Keratinocyte (primary cell): Measurements from ENCODE around the gene PAQR7. TPM values are rescaled to one million over a fixed set of nuclear protein-coding genes. Genes with fewer than 3 reads are reported as not detected.

ENCODE experiments used
- DNase-seq: peaks from one replicate; pipeline ENCODE4 v3.0.0-alpha.2; 2011; ENCODE audit warnings: low read depth, missing footprints, low spot score
- FAIRE-seq: peaks from 2 replicates; lab custom pipeline; 2011; peaks lifted over from hg19 to GRCh38; lab: Jason Lieb, UNC
- H2AFZ ChIP-seq: 2 replicates; pipeline ENCODE4 v1.6.0; 2012; ENCODE audit warnings: low read length, control low read depth, inconsistent platforms; ENCODE audit not compliant: control insufficient read depth
- H3K27ac ChIP-seq: 2 replicates; pipeline ENCODE4 v1.5.1; 2011; ENCODE audit warnings: low read length; ENCODE audit not compliant: control insufficient read depth, insufficient read depth
- H3K27me3 ChIP-seq: 3 replicates; pipeline ENCODE4 v1.6.0; 2011; ENCODE audit warnings: low read length; ENCODE audit not compliant: control insufficient read depth, insufficient read depth; ENCODE audit errors: extremely low read depth
- H3K36me3 ChIP-seq, 2 experiments: 2 replicates in 1 of 2; 3 replicates in 1 of 2; pipeline ENCODE4 v1.5.1; 2011; ENCODE audit warnings: low read length in 2 of 2, mild to moderate bottlenecking in 1 of 2; ENCODE audit not compliant: control insufficient read depth in 2 of 2, insufficient read depth in 2 of 2; ENCODE audit errors: extremely low read depth in 1 of 2
- H3K4me1 ChIP-seq: 3 replicates; pipeline ENCODE4 v1.5.1; 2011; ENCODE audit warnings: low read length; ENCODE audit not compliant: control insufficient read depth, insufficient read depth; ENCODE audit errors: extremely low read depth
- H3K4me2 ChIP-seq: 3 replicates; pipeline ENCODE4 v1.6.0; 2011; ENCODE audit warnings: low read depth, low read length; ENCODE audit not compliant: control insufficient read depth, insufficient read depth; ENCODE audit errors: extremely low read depth
- H3K4me3 ChIP-seq, 3 experiments: fragments of 200-600 bp in 1 of 3; sonication (generic) in 1 of 3; 2 replicates in 2 of 3; 3 replicates in 1 of 3; pipeline ENCODE4 v1.5.1; 2011 to 2016; ENCODE audit warnings: low read length in 3 of 3, mild to moderate bottlenecking in 3 of 3, control low read depth in 2 of 3, inconsistent platforms in 1 of 3, low read depth in 1 of 3, mixed read lengths in 1 of 3, mixed run types in 1 of 3, moderate library complexity in 1 of 3; ENCODE audit not compliant: control insufficient read depth in 2 of 3, insufficient read depth in 2 of 3; ENCODE audit errors: extremely low read depth in 1 of 3
- H3K79me2 ChIP-seq: 2 replicates; pipeline ENCODE4 v1.6.0; 2012; ENCODE audit warnings: low read length; ENCODE audit not compliant: control insufficient read depth, insufficient read depth
- H3K9ac ChIP-seq: 3 replicates; pipeline ENCODE4 v1.6.0; 2011; ENCODE audit warnings: low read length; ENCODE audit not compliant: control insufficient read depth, insufficient read depth; ENCODE audit errors: extremely low read depth
- H3K9me1 ChIP-seq: 3 replicates; pipeline ENCODE4 v1.6.0; 2011; ENCODE audit warnings: low read length; ENCODE audit not compliant: control insufficient read depth, insufficient read depth; ENCODE audit errors: extremely low read depth
- H3K9me3 ChIP-seq: 2 replicates; pipeline ENCODE4 v1.5.1; 2012; ENCODE audit warnings: low read depth, low read length; ENCODE audit not compliant: control insufficient read depth
- H4K20me1 ChIP-seq: 3 replicates; pipeline ENCODE4 v1.6.0; 2011; ENCODE audit warnings: low read length; ENCODE audit not compliant: control insufficient read depth, insufficient read depth; ENCODE audit errors: extremely low read depth
- CTCF ChIP-seq, 3 experiments: IDR thresholded peaks in 1 of 3; conservative IDR thresholded peaks in 1 of 3; optimal IDR thresholded peaks in 1 of 3; 2 replicates in 2 of 3; 3 replicates in 1 of 3; pipeline versions ENCODE3 to v1.5.1; 2011; ENCODE audit warnings: low read length in 3 of 3, mild to moderate bottlenecking in 3 of 3, moderate library complexity in 2 of 3, control low read depth in 1 of 3, inconsistent platforms in 1 of 3; ENCODE audit not compliant: insufficient read depth in 2 of 3; ENCODE audit errors: extremely low read depth in 1 of 3
- EZH2 ChIP-seq: IDR thresholded peaks from one replicate; pipeline ENCODE4 v1.6.1; 2012; ENCODE audit warnings: inconsistent platforms, mild to moderate bottlenecking, low read length, moderate library complexity
- dilution Hi-C: fragments of 300-500 bp; cut with MboI; formaldehyde crosslinking; loops from one replicate; pipeline ENCODE4 v1.7.0; 2020; ENCODE audit warnings: low sequenced_read_pairs; ENCODE audit not compliant: extremely low pct_ligation_motif_present
- polyA plus RNA-seq, 5 experiments: library from polyadenylated mRNA; depleted of rRNA in 3 of 5; stranded (reverse) in 3 of 5; stranded (forward) in 1 of 5; unstranded in 1 of 5; fragments of >200 nt; gene quantifications; 1 replicate in 1 of 5; 2 replicates in 3 of 5; 3 replicates in 1 of 5; pipeline versions ENCODE4 v1.2.1 to v1.2.3, GENCODE V29; 2011 to 2012; ENCODE audit warnings: missing spikeins in 2 of 5, low read depth in 1 of 5, low replicate concordance in 1 of 5

The PAQR7 gene
- polyA plus RNA-seq, 1 donor (not counting 4 experiments of a cell fraction or from before 2014, with no cell fraction given): 14.5 TPM

- H2AFZ ChIP-seq: peak within 1 kb of the TSS; percentile 88
- dilution Hi-C loops: no loop called here
- FAIRE-seq: no peak
Measured at GRCh38 chr1:25819491-25820246, 55.8 kb downstream of the PAQR7 start, which contains the start of gene MTFR1L. Gene MTFR1L, plus strand, starts transcription at chr1:25819954. Its CDS starts 3,151 bp downstream, at chr1:25823105.

GRCh38 chr1:25818569-25818968 is 56.9 kb downstream of the PAQR7 start:
- TF ChIP-seq EZH2: no peak
- TF ChIP-seq CTCF (optimal IDR thresholded peaks at IDR 0.05 in 1 of 3, IDR thresholded peaks at IDR 0.05 in 1 of 3, conservative IDR thresholded peaks at IDR 0.05 in 1 of 3; ENCODE audit: extremely low read depth in 1 of 3, insufficient read depth in 2 of 3, low read length in 3 of 3): no peak
- peak overlapping the region; percentile 89 for H3K9ac ChIP-seq
- peaks cover 22% of the 10 kb centered on the region for H3K79me2 ChIP-seq
- H3K4me2 ChIP-seq: peak overlapping the region; percentile 76
- H3K4me3 ChIP-seq: peak overlapping the region; percentile 69 to 92 (median 72)
- H4K20me1 ChIP-seq: no peaks in the 10 kb centered on the region
- H3K27me3 ChIP-seq: no peaks in the 10 kb centered on the region
- H3K9me1 ChIP-seq: peaks cover 2% of the 10 kb centered on the region
- no peak overlapping the region for H3K27ac ChIP-seq
- H2AFZ ChIP-seq: no peak overlapping the region
- H3K9me3 ChIP-seq: no peaks in the 10 kb centered on the region
- H3K4me1 ChIP-seq: peaks cover 27% of the 10 kb centered on the region
- DNase-seq: no peak
- dilution Hi-C loops: no loop called here
- peak; percentile 41 for FAIRE-seq
- peaks cover 2 to 14% of the 10 kb centered on the region in 2 experiments for H3K36me3 ChIP-seq

More at GRCh38 chr1:25819491-25820246, 55.8 kb downstream of the PAQR7 start, which contains the start of gene MTFR1L:
- TF ChIP-seq EZH2 (no peak), CTCF (optimal IDR thresholded peaks at IDR 0.05 in 1 of 3, IDR thresholded peaks at IDR 0.05 in 1 of 3, conservative IDR thresholded peaks at IDR 0.05 in 1 of 3; ENCODE audit: extremely low read depth in 1 of 3, insufficient read depth in 2 of 3, low read length in 3 of 3) (no peak)
- Histone ChIP-seq H3K27me3 (no peaks in the 10 kb centered on the region), H3K27ac (peak within 1 kb of the TSS; percentile 82), H3K9me1 (peaks cover 2% of the 10 kb centered on the region), H3K4me3 (peak within 1 kb of the TSS; percentile 69 to 92 (median 72)), H3K79me2 (peaks cover 22% of the 10 kb centered on the region), H3K4me2 (peak within 1 kb of the TSS; percentile 76), H3K36me3 (peaks cover 5 to 7% of the 10 kb centered on the region in 2 experiments), H3K9me3 (no peaks in the 10 kb centered on the region), H3K9ac (peak within 1 kb of the TSS; percentile 89), H4K20me1 (no peaks in the 10 kb centered on the region), H3K4me1 (peaks cover 33% of the 10 kb centered on the region)
- DNase-seq: peak; percentile 75
